Thyroid gland (tissue), 4 donors: ENCODE measurements around the gene DHRS11.

Experiments used
- CTCF ChIP-seq, 6 experiments: fragments of 200-600 bp in 3 of 6; fragments of 450-650 bp in 3 of 6; sonication (generic) in 3 of 6; IDR thresholded peaks; one replicate each; pipeline ENCODE4 v1.5.1; 2016 to 2019; ENCODE audit warnings: antibody characterized with exemption in 6 of 6, mild to moderate bottlenecking in 2 of 6, inconsistent platforms in 1 of 6, moderate library complexity in 1 of 6
- POLR2A ChIP-seq, 2 donors: fragments of 450-650 bp; IDR thresholded peaks; one replicate each; pipeline ENCODE4 v1.6.1; 2017; ENCODE audit warnings: antibody characterized with exemption in 2 of 2, mild to moderate bottlenecking in 2 of 2, moderate library complexity in 1 of 2

GRCh38 chr17:36597866-36598777, 6.4 kb downstream of the DHRS11 start:
- TF ChIP-seq CTCF (IDR thresholded peaks at IDR 0.05) (no peak), POLR2A (IDR thresholded peaks at IDR 0.05) (no peak)
